DMS 273 (cell line): ENCODE results near the gene NOC2L.
A peak's percentile ranks its signal among the peaks of the same experiment; 100 is the strongest.
"Not testable (repeated sequence)": the region's sequence is repeated elsewhere in the genome, so short reads cannot be mapped to it uniquely, and the experiment has no call there.

Source experiments
- DNase-seq: peaks from one replicate; lab custom pipeline; 2025; ENCODE audit not compliant: unreplicated experiment; lab: John Stamatoyannopoulos, UW

The NOC2L gene

GRCh38 chr1:994546-994945, 35.5 kb upstream of the NOC2L start:
- DNase-seq: not testable (repeated sequence)

- no peak for DNase-seq
Measured at GRCh38 chr1:993379-993995, 34.4 kb upstream of the NOC2L start.

GRCh38 chr1:992362-992761, 33.3 kb upstream of the NOC2L start:
- no peak for DNase-seq

- DNase-seq: no peak
Measured at GRCh38 chr1:991895-992294, 32.8 kb upstream of the NOC2L start.

GRCh38 chr1:991275-991674, 32.2 kb upstream of the NOC2L start:
- not testable (repeated sequence) for DNase-seq

- not testable (repeated sequence) for DNase-seq
Measured at GRCh38 chr1:988061-988460, 29.0 kb upstream of the NOC2L start.

GRCh38 chr1:985126-985525, 26.1 kb upstream of the NOC2L start:
- DNase-seq: no peak

- no peak for DNase-seq
Measured at GRCh38 chr1:984476-984814, 25.4 kb upstream of the NOC2L start.

GRCh38 chr1:983798-984475, 24.9 kb upstream of the NOC2L start:
- DNase-seq: peak; percentile 59

GRCh38 chr1:982765-983436, 23.8 kb upstream of the NOC2L start:
- no peak for DNase-seq

GRCh38 chr1:981955-982558, 23.0 kb upstream of the NOC2L start, which contains the start of gene PERM1:
Gene PERM1 (minus strand): TSS chr1:982093. CDS start chr1:981029, 1,064 bp downstream.
- DNase-seq: no peak

- DNase-seq: no peak
Measured at GRCh38 chr1:981491-981954, 22.5 kb upstream of the NOC2L start.

- no peak for DNase-seq
Measured at GRCh38 chr1:980602-981395, 21.7 kb upstream of the NOC2L start.

- no peak for DNase-seq
Measured at GRCh38 chr1:980137-980571, 21.1 kb upstream of the NOC2L start.

GRCh38 chr1:979744-980072, 20.7 kb upstream of the NOC2L start:
- no peak for DNase-seq

GRCh38 chr1:978835-979743, 20.0 kb upstream of the NOC2L start:
- no peak for DNase-seq

GRCh38 chr1:978069-978834, 19.2 kb upstream of the NOC2L start:
- peak; percentile 61 for DNase-seq

- not testable (repeated sequence) for DNase-seq
Measured at GRCh38 chr1:976791-977190, 17.7 kb upstream of the NOC2L start.
